Activated CD4-positive, alpha-beta T cell treated with anti-CD3 and anti-CD28 coated beads for 36 hours (primary cell): ENCODE results near the gene HMOX1. TPM values are rescaled to one million over a fixed set of nuclear protein-coding genes. Genes with fewer than 3 reads are reported as not detected.

ENCODE experiments used
- ATAC-seq: fragments of 200-7000 bp; cut with Tn5 transposase; one replicate; pipeline ENCODE4 v1.10.0; 2021; ENCODE audit warnings: mild to moderate bottlenecking, moderate library complexity
- CTCF ChIA-PET: fragments of 350-600 bp; sonication (Branson Sonifier 250); formaldehyde crosslinking; loops from one replicate; lab custom pipeline; 2021; ENCODE audit warnings: antibody characterized with exemption; lab: Charles Lee
- POLR2A ChIA-PET: fragments of 350-600 bp; sonication (Branson Sonifier 250); formaldehyde crosslinking; loops from one replicate; lab custom pipeline; 2021; ENCODE audit warnings: antibody characterized with exemption, inconsistent platforms; lab: Charles Lee
- DNase-seq: peaks from one replicate; pipeline ENCODE4 v3.0.0-alpha.2; 2020
- H3K27ac Mint-ChIP-seq: one replicate; pipeline ENCODE4 v1.8.0; 2021; ENCODE audit warnings: mixed read lengths
- H3K27me3 Mint-ChIP-seq: one replicate; pipeline ENCODE4 v1.8.0; 2021; ENCODE audit warnings: mixed read lengths
- H3K36me3 Mint-ChIP-seq: one replicate; pipeline ENCODE4 v1.8.0; 2021; ENCODE audit warnings: low read depth, mixed read lengths
- H3K4me1 Mint-ChIP-seq: one replicate; pipeline ENCODE4 v1.8.0; 2021; ENCODE audit warnings: mixed read lengths
- H3K4me3 Mint-ChIP-seq: one replicate; pipeline ENCODE4 v1.8.0; 2021; ENCODE audit warnings: mild to moderate bottlenecking, moderate library complexity, mixed read lengths
- H3K9me3 Mint-ChIP-seq: one replicate; pipeline ENCODE4 v1.8.0; 2021; ENCODE audit warnings: low read depth, mixed read lengths
- intact Hi-C, 2 experiments: fragments of 100-400 bp; cut with DNase I in 1 of 2; cut with micrococcal nuclease in 1 of 2; formaldehyde crosslinking; loops; one replicate each; pipeline versions ENCODE4 v1.14.2 to v1.15.1; 2022 to 2024; cut with DNase I, micrococcal nuclease
- total RNA-seq, 2 experiments: library from RNA; stranded (reverse); gene quantifications; one replicate each; pipeline ENCODE4 v1.2.3, GENCODE V29; 2021

The HMOX1 gene
- total RNA-seq, 2 experiments from 2014 or later: 0.30 to 0.61 TPM

DNA sequence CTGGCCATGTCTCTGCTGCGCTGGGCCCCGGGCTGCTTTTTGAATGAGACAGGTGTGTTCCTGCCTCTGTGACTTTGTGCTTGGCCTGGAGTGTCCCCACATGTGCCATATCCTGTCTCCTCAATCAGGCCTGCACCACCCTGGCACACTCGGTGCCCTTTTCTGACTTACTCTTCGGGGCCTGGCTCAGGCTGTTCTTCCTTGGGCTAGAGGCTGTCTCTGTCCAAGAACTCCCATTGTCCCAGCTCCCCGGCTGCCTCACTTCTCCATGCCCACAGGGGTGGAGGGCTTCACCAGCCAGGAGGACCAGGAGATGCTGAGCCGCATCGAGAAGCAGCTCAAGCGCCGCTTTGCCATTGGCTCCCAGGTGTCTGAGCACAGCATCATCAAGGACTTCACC is 42.0 kb downstream of the HMOX1 start:
- POLR2A ChIA-PET: no interaction called here
- no peaks in the 10 kb centered on the region for H3K27me3 Mint-ChIP-seq
- CTCF ChIA-PET: no interaction called here
- H3K9me3 Mint-ChIP-seq: no peaks in the 10 kb centered on the region
- no peak for DNase-seq
- no peak overlapping the region for H3K27ac Mint-ChIP-seq
- no peaks in the 10 kb centered on the region for H3K4me1 Mint-ChIP-seq
- ATAC-seq: no peak
- H3K4me3 Mint-ChIP-seq: no peak overlapping the region
- H3K36me3 Mint-ChIP-seq: peaks cover 45% of the 10 kb centered on the region
- intact Hi-C loops: no loop called here

DNA sequence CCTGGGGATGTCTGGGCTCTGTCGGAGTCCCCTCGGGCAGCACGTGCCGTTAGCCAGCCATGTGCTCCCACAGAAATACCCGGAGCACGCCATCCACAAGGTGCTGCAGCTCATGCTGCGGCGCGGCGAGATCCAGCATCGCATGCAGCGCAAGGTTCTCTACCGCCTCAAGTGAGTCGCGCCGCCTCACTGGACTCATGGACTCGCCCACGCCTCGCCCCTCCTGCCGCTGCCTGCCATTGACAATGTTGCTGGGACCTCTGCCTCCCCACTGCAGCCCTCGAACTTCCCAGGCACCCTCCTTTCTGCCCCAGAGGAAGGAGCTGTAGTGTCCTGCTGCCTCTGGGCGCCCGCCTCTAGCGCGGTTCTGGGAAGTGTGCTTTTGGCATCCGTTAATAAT is 43.2 kb downstream of the HMOX1 start:
- Mint-ChIP-seq H3K4me1 (no peaks in the 10 kb centered on the region), H3K9me3 (no peaks in the 10 kb centered on the region), H3K27me3 (no peaks in the 10 kb centered on the region), H3K27ac (no peak overlapping the region), H3K4me3 (no peak overlapping the region), H3K36me3 (peaks cover 44% of the 10 kb centered on the region)
- ChIA-PET POLR2A (interaction anchor here (1.9 kb wide), 1 partner anchor 21 kb away, joined by 4 read pairs; no protein-coding TSS in a partner anchor), CTCF (no interaction called here)
- ATAC-seq (no peak), DNase-seq (no peak)
- intact Hi-C loops: no loop called here

DNA sequence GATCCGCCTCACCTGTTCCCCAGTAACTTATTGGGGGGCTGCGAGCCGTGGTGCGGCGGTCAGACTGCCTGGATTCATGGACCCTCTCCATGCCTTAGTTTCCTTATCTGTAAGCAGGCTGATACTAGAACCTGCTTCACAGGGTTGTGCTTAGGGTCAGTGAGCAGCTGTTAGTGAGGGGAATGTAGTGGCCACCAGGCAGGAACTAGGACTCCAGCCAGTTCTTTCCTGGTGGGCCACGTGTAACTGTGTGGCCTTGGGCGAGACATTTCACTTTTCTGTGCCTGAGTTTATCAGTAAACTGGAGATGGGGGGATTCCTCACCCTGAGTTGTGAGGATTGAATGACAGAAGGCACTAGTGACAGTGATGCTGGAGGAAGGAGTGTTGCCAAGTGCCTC is 43.9 kb downstream of the HMOX1 start:
- POLR2A ChIA-PET: interaction anchor here (1.9 kb wide), 1 partner anchor 22 kb away, joined by 4 read pairs; no protein-coding TSS in a partner anchor
- H3K27ac Mint-ChIP-seq: no peak overlapping the region
- DNase-seq (no peak), ATAC-seq (no peak)
- H3K4me3 Mint-ChIP-seq: no peak overlapping the region
- H3K36me3 Mint-ChIP-seq: peaks cover 37% of the 10 kb centered on the region
- CTCF ChIA-PET: no interaction called here
- no peaks in the 10 kb centered on the region for H3K4me1 Mint-ChIP-seq
- intact Hi-C loops: no loop called here
- H3K27me3 Mint-ChIP-seq: no peaks in the 10 kb centered on the region
- no peaks in the 10 kb centered on the region for H3K9me3 Mint-ChIP-seq

DNA sequence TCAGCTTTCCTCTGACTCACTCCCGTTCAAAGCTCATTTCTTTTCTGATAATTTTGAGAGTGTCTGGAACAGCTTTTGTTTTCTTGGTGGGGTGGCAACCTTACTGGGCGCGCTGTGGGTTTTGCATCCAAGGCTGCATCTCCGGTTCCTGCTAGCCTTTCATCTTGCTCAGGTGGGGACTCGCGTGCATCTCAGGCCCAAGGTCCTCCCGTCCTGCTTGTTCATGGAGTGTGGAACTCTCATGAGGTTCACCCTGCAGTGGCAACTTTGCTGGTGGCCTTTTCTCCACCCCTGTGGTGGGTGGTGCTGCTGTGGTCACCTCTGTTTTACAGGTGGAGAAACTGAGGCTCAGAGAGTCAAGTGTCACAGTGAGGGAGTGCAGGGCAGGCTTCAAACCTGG is 44.6 kb downstream of the HMOX1 start:
- POLR2A ChIA-PET: interaction anchor here (0.5 kb wide), 1 partner anchor 75 kb away, joined by 3 read pairs; no protein-coding TSS in a partner anchor
- intact Hi-C loops: no loop called here
- Mint-ChIP-seq H3K4me1 (no peaks in the 10 kb centered on the region), H3K27me3 (no peaks in the 10 kb centered on the region), H3K4me3 (no peak overlapping the region), H3K36me3 (peaks cover 34% of the 10 kb centered on the region), H3K9me3 (no peaks in the 10 kb centered on the region), H3K27ac (no peak overlapping the region)
- ATAC-seq: no peak
- CTCF ChIA-PET: no interaction called here
- DNase-seq: no peak

DNA sequence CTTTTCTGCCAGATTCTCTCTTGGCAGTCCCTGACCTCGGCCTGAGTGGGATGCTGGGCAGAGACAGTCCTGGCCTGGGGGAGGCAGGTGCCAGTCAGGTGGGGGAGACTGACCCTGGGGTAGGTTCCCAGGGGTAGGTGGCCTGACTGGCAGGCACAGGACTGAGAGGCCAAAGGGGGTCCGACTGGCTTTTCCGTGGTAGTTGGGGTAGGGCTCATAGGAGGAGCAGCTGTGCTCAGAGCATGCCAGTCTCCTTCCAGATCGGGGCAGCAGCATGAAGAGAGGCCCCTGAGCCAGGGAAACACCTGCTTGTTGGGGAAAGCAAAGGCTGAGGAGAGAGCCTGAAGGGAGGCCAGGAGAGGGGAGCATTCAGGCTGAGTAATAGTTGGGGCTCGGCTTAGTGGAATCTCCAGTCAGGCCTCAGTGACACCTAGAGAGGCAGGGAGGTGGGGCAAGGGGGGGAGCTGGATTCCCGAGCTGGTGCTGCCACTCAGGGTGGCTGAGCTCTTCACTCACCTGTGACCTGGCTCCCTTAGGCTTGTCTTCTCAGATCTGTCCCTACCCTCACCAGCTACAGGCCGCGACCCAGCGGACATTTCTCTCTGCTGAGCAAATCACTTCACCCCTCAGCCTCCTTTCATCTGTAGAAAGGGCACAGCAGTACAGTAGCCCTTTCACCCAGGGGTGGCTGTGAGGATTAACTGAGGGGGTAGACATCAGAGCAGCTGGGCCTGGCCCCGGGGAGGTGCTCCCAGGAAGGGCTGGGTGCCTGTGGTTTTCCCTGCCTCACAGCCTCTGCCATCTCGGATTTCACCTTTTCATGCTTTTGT is 45.3 kb downstream of the HMOX1 start:
- POLR2A ChIA-PET: interaction anchor here (0.5 kb wide), 1 partner anchor 76 kb away, joined by 3 read pairs; no protein-coding TSS in a partner anchor

DNA sequence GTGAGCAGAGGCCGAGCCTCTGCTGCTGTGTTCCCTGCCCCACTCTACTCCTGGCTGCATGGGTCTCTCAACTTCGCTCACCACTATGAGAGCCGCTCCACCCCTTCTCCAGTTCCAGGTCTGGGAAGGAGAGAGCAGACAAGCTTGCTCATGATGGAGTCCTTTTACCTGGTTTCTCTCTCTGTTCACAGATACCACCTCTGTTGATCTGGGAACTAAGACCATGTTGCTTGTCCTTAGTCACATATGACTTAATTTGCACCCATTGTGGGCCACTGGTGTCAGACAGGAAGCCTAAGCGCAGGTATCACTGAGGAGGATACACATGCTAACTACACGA is 45.9 kb downstream of the HMOX1 start:
- Mint-ChIP-seq H3K27ac (peak overlapping the region; percentile 17), H3K4me1 (no peaks in the 10 kb centered on the region), H3K4me3 (no peak overlapping the region), H3K27me3 (no peaks in the 10 kb centered on the region), H3K9me3 (no peaks in the 10 kb centered on the region), H3K36me3 (peaks cover 44% of the 10 kb centered on the region)
- intact Hi-C loops: no loop called here
- ChIA-PET POLR2A (no interaction called here), CTCF (interaction anchor here (0.9 kb wide), 1 partner anchor 16 kb away, joined by 3 read pairs; no protein-coding TSS in a partner anchor)
- DNase-seq (no peak), ATAC-seq (no peak)

More for the DNA sequence above, 45.3 kb downstream of the HMOX1 start:
- H3K27me3 Mint-ChIP-seq: no peaks in the 10 kb centered on the region
- peak overlapping the region; percentile 17 for H3K27ac Mint-ChIP-seq
- CTCF ChIA-PET: interaction anchor here (0.9 kb wide), 1 partner anchor 15 kb away, joined by 3 read pairs; no protein-coding TSS in a partner anchor
- H3K36me3 Mint-ChIP-seq: peaks cover 39% of the 10 kb centered on the region
- ATAC-seq (no peak), DNase-seq (no peak)
- no peaks in the 10 kb centered on the region for H3K9me3 Mint-ChIP-seq
- no peak overlapping the region for H3K4me3 Mint-ChIP-seq
- intact Hi-C loops: no loop called here
- H3K4me1 Mint-ChIP-seq: no peaks in the 10 kb centered on the region

DNA sequence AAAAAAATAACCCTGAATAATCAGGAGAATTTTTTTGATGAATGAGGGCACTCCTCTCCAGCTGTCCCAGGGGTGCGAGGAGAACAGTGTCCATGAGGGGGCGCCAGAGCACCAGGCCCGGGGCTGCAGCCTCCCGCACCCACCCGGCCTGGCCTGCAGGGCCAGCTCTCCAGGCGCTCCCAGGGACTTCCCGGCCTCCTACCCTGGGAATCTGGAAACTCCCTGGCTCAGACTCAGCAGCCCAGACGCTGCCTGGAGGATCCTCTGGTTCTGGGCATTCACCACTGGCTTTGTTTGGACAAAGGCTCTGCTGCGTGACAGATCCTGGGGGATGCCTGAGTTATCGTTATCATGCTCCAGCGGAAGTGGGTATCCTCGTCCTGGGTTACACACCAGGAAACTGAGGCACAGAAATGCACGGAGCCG is 50.0 kb downstream of the HMOX1 start:
- CTCF ChIA-PET: interaction anchor here (0.7 to 3.6 kb wide), 8 partner anchors 11 to 501 kb away, joined by 3 to 21 read pairs (median 4); no protein-coding TSS in a partner anchor
- no peaks in the 10 kb centered on the region for H3K9me3 Mint-ChIP-seq
- intact Hi-C loops: loop anchor here (1.0 to 10.0 kb wide), 4 partner anchors 152 to 694 kb away; no protein-coding TSS in a partner anchor
- H3K4me3 Mint-ChIP-seq: no peak overlapping the region
- H3K4me1 Mint-ChIP-seq: no peaks in the 10 kb centered on the region
- ATAC-seq: peak; percentile 76
- H3K27me3 Mint-ChIP-seq: no peaks in the 10 kb centered on the region
- H3K27ac Mint-ChIP-seq: no peak overlapping the region
- peaks cover 52% of the 10 kb centered on the region for H3K36me3 Mint-ChIP-seq
- peak; percentile 81 for DNase-seq
- POLR2A ChIA-PET: no interaction called here

DNA sequence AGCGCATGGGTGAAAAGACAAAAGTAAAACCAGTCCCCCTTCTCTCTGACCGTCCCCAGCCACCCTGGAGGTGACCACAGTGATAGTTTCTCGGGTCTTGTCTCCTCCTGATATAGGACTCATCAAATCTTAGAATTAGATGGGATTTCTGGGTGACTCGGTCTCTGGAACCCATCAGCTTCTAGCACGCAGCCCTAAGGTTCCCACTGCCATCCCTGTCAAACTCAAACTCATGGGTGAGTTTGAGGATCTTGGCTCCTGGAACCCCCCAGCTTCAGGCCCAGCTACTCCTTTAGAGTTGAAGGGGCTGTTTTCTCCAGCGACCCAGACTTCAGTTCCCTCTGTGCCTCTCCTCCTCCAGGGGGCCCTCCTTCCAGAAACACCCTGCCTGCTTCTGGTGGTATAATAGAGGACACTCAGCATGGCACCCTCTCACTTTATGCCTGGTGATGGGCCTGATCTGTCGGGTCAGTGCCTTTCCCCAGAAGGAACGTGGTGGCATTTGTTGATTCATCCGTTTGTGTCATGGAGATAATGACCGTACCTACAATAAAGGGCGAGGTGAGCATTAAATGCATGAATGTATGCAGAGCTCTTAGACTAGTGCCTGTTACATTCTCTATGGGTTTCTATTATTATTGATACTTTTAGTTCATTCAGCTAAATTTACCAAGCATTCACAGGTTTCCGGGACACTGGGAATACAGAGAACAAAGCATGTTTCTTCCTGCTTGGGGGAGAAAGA is 50.8 kb downstream of the HMOX1 start:
- peaks cover 52% of the 10 kb centered on the region for H3K36me3 Mint-ChIP-seq
- DNase-seq (no peak), ATAC-seq (no peak)
- no peak overlapping the region for H3K27ac Mint-ChIP-seq
- no peaks in the 10 kb centered on the region for H3K27me3 Mint-ChIP-seq
- no peak overlapping the region for H3K4me3 Mint-ChIP-seq
- CTCF ChIA-PET: interaction anchor here (0.8 to 3.6 kb wide), 4 partner anchors 12 to 224 kb away, joined by 3 to 21 read pairs (median 10); no protein-coding TSS in a partner anchor
- POLR2A ChIA-PET: interaction anchor here (0.5 kb wide), 1 partner anchor 360 kb away, joined by 3 read pairs; no protein-coding TSS in a partner anchor
- H3K9me3 Mint-ChIP-seq: no peaks in the 10 kb centered on the region
- intact Hi-C loops: loop anchor here (2.0 to 10.0 kb wide), 2 partner anchors 151 to 693 kb away; no protein-coding TSS in a partner anchor
- H3K4me1 Mint-ChIP-seq: no peaks in the 10 kb centered on the region

DNA sequence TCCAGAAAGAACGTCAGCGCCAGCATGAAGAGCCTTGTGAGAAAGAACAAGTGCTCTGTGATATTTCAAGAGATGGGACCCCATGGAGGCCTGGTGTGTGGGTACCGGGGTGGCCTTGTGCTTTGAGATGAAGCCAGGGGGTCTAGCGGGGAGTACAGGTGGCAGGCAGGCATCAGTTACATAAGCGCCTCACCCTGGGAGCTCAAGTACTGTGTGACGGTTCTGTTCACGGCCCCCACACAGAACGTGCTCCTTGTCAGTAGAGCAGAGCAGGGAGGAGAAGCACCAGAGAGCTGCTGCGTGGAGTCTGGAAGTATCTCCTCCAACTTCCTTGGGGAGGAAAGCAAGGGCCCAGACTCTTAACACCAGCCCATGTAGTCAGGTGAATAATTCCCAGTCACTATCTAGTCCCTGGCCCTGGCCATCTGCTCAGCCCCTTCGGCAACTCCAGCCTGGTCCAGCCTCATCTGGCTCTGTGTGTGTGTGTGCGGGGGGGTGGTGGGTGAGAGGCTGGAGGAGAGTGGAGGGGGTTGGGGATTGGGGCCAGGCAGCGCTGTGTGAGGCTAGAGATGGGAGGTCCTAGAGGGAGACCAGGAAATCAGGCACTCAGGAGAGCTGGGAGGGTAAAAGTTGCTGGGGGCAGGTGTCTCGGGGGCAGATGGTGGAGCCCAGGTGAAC is 51.5 kb downstream of the HMOX1 start:
- ATAC-seq: no peak
- no peak overlapping the region for H3K27ac Mint-ChIP-seq
- DNase-seq: no peak
- no peak overlapping the region for H3K4me3 Mint-ChIP-seq
- no peaks in the 10 kb centered on the region for H3K27me3 Mint-ChIP-seq
- intact Hi-C loops: loop anchor here in 1 of 2 experiments (10.0 kb wide), 1 partner anchor 692 kb away; no protein-coding TSS in a partner anchor
- POLR2A ChIA-PET: interaction anchor here (0.5 to 0.6 kb wide), 2 partner anchors 131 to 359 kb away, joined by 3 read pairs; no protein-coding TSS in a partner anchor
- no peaks in the 10 kb centered on the region for H3K4me1 Mint-ChIP-seq
- H3K9me3 Mint-ChIP-seq: no peaks in the 10 kb centered on the region
- CTCF ChIA-PET: interaction anchor here (0.6 to 0.8 kb wide), 2 partner anchors 225 to 683 kb away, joined by 3 read pairs; no protein-coding TSS in a partner anchor
- peaks cover 55% of the 10 kb centered on the region for H3K36me3 Mint-ChIP-seq

GRCh38 chr22:35434061-35434710 is 53.3 kb downstream of the HMOX1 start:
- peaks cover 73% of the 10 kb centered on the region for H3K36me3 Mint-ChIP-seq
- ChIA-PET POLR2A (interaction anchor here (0.5 to 0.9 kb wide), 2 partner anchors 22 to 77 kb away, joined by 5 to 7 read pairs; no protein-coding TSS in a partner anchor), CTCF (interaction anchor here (0.6 kb wide), 2 partner anchors 30 to 717 kb away, joined by 3 read pairs; no protein-coding TSS in a partner anchor)
- no peaks in the 10 kb centered on the region for H3K27me3 Mint-ChIP-seq
- intact Hi-C loops: loop anchor here in 1 of 2 experiments (10.0 kb wide), 1 partner anchor 691 kb away; no protein-coding TSS in a partner anchor
- H3K4me1 Mint-ChIP-seq: no peaks in the 10 kb centered on the region
- no peaks in the 10 kb centered on the region for H3K9me3 Mint-ChIP-seq
- no peak for ATAC-seq
- H3K4me3 Mint-ChIP-seq: no peak overlapping the region
- no peak for DNase-seq
- no peak overlapping the region for H3K27ac Mint-ChIP-seq
